SU-DHL-6 (cell line): ENCODE results near the gene SORBS2.
"Not testable (repeated sequence)": the region's sequence is repeated elsewhere in the genome, so short reads cannot be mapped to it uniquely, and the experiment has no call there.

Source experiments
- EZH2phosphoT487 ChIP-seq: fragments of 200-600 bp; sonication (generic), shearing (Covaris generic); conservative IDR thresholded peaks from 2 replicates; pipeline ENCODE4 v1.6.1; 2018; ENCODE audit warnings: mild to moderate bottlenecking, antibody characterized with exemption, low read length, moderate library complexity, mixed read lengths
- TF ChIP-seq, protein P1 (sequence below): fragments of 200-600 bp; sonication (generic); IDR thresholded peaks from one replicate; pipeline ENCODE4 v1.5.1; 2017; ENCODE audit warnings: antibody characterized with exemption, mild to moderate bottlenecking, low read length, moderate library complexity; ENCODE audit not compliant: insufficient read depth, poor library complexity, severe bottlenecking

DNA sequence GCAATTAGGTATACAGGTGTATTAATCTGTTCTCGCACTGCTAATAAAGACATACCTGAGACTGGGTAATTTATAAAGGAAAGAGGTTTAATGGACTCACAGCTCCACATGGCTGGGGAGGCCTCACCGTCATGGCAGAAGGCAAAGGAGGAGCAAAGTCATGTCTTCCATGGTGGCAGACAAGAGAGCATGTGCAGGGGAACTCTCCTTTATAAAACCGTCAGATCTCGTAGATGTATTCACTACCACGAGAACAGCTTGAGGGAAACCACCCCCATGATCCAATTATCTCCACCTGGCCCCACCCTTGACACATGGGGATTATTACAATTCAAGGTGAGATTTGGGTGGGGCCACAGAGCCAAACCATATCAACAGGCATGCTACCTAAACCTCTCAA is 97.5 kb downstream of the SORBS2 start:
- TF ChIP-seq, protein P1, sequence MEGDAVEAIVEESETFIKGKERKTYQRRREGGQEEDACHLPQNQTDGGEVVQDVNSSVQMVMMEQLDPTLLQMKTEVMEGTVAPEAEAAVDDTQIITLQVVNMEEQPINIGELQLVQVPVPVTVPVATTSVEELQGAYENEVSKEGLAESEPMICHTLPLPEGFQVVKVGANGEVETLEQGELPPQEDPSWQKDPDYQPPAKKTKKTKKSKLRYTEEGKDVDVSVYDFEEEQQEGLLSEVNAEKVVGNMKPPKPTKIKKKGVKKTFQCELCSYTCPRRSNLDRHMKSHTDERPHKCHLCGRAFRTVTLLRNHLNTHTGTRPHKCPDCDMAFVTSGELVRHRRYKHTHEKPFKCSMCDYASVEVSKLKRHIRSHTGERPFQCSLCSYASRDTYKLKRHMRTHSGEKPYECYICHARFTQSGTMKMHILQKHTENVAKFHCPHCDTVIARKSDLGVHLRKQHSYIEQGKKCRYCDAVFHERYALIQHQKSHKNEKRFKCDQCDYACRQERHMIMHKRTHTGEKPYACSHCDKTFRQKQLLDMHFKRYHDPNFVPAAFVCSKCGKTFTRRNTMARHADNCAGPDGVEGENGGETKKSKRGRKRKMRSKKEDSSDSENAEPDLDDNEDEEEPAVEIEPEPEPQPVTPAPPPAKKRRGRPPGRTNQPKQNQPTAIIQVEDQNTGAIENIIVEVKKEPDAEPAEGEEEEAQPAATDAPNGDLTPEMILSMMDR: not testable (repeated sequence)
- not testable (repeated sequence) for TF ChIP-seq EZH2phosphoT487
